SK-N-SH (cell line): ENCODE data around the gene ILF3. TPM values are rescaled to one million over a fixed set of nuclear protein-coding genes. Genes with fewer than 3 reads are reported as not detected.

ENCODE experiments used
- CTCF ChIA-PET: fragments of 300-600, 350-600 bp; formaldehyde crosslinking; extraction: SDS; loops from one replicate; lab custom pipeline; 2021; lab: Yijun Ruan, JAX
- POLR2A ChIA-PET: fragments of 350-600 bp; sonication (Branson Sonifier 250); formaldehyde crosslinking; extraction: SDS; loops from one replicate; lab custom pipeline; 2020; ENCODE audit warnings: antibody characterized with exemption, inconsistent platforms; lab: Yijun Ruan, JAX
- DNase-seq: peaks from one replicate; pipeline ENCODE4 v3.0.0; 2012
- H2AFZ ChIP-seq: fragments of 200-600 bp; sonication (generic); 2 replicates; pipeline ENCODE4 v1.8.1; 2016; ENCODE audit warnings: antibody characterized with exemption, mild to moderate bottlenecking, low read depth
- H3F3A ChIP-seq: fragments of 200-600 bp; sonication (generic); replicated peaks from 2 replicates; pipeline ENCODE3; 2016; ENCODE audit warnings: antibody characterized with exemption, mild to moderate bottlenecking; ENCODE audit not compliant: insufficient read depth
- H3K27ac ChIP-seq, 2 experiments: fragments of 200-500 bp in 1 of 2; fragments of 200-600 bp in 1 of 2; sonication (Bioruptor generic) in 1 of 2; sonication (generic), shearing (Covaris generic) in 1 of 2; 2 replicates each; pipeline versions ENCODE4 v1.5.1 to v1.6.1; 2014 to 2016; ENCODE audit warnings: low read depth in 2 of 2, inconsistent platforms in 1 of 2, low read length in 1 of 2, mild to moderate bottlenecking in 1 of 2, mixed read lengths in 1 of 2
- H3K27me3 ChIP-seq: fragments of 200-600 bp; sonication (generic), shearing (Covaris generic); 2 replicates; pipeline ENCODE4 v1.6.1; 2016; ENCODE audit warnings: mixed run types; ENCODE audit not compliant: insufficient read depth
- H3K36me3 ChIP-seq, 2 experiments: fragments of 200-500 bp in 1 of 2; fragments of 200-600 bp in 1 of 2; sonication (Bioruptor generic) in 1 of 2; sonication (generic) in 1 of 2; replicated peaks in 1 of 2; 2 replicates each; pipeline versions ENCODE3 to v1.5.1; 2014 to 2016; ENCODE audit warnings: low read length in 1 of 2, mild to moderate bottlenecking in 1 of 2; ENCODE audit not compliant: insufficient read depth in 2 of 2, control insufficient read depth in 1 of 2
- H3K4me1 ChIP-seq, 2 experiments: fragments of 200-500 bp in 1 of 2; fragments of 200-600 bp in 1 of 2; sonication (Bioruptor generic) in 1 of 2; sonication (generic), shearing (Covaris generic) in 1 of 2; 2 replicates each; pipeline versions ENCODE4 v1.5.1 to v1.6.1; 2014 to 2016; ENCODE audit warnings: low read depth in 1 of 2, low read length in 1 of 2, mixed run types in 1 of 2; ENCODE audit not compliant: insufficient read depth in 2 of 2, control insufficient read depth in 1 of 2
- H3K4me2 ChIP-seq: fragments of 200-600 bp; sonication (generic), shearing (Covaris generic); 2 replicates; pipeline ENCODE4 v1.6.1; 2017; ENCODE audit warnings: mixed run types
- H3K4me3 ChIP-seq, 2 experiments: fragments of 200-500 bp in 1 of 2; fragments of 200-600 bp in 1 of 2; sonication (Bioruptor generic) in 1 of 2; sonication (generic), shearing (Covaris generic) in 1 of 2; 2 replicates each; pipeline versions ENCODE4 v1.5.1 to v1.8.1; 2014 to 2016; ENCODE audit warnings: low read depth in 2 of 2, inconsistent platforms in 1 of 2, low read length in 1 of 2, mild to moderate bottlenecking in 1 of 2, mixed read lengths in 1 of 2, moderate library complexity in 1 of 2
- H3K79me2 ChIP-seq: fragments of 200-600 bp; sonication (generic); 2 replicates; pipeline ENCODE4 v1.8.1; 2017; ENCODE audit warnings: mild to moderate bottlenecking; ENCODE audit not compliant: insufficient read depth
- H3K9ac ChIP-seq: fragments of 200-600 bp; sonication (generic); 2 replicates; pipeline ENCODE4 v1.6.1; 2017; ENCODE audit warnings: mixed run types
- H3K9me2 ChIP-seq: fragments of 200-600 bp; sonication (generic); 2 replicates; pipeline ENCODE4 v1.6.1; 2017; ENCODE audit warnings: mixed run types
- H3K9me3 ChIP-seq: fragments of 200-600 bp; sonication (generic); 2 replicates; pipeline ENCODE4 v1.6.1; 2017; ENCODE audit warnings: mixed run types, mild to moderate bottlenecking, moderate library complexity
- H4K20me1 ChIP-seq: fragments of 200-600 bp; sonication (generic); 2 replicates; pipeline ENCODE4 v1.6.1; 2017; ENCODE audit warnings: mild to moderate bottlenecking, mixed run types; ENCODE audit not compliant: insufficient read depth
- FOSL2 ChIP-seq: IDR thresholded peaks from 2 replicates; pipeline ENCODE4 v1.4.0; 2012; ENCODE audit warnings: low read depth, mild to moderate bottlenecking, moderate library complexity, borderline replicate concordance
- GATA2 ChIP-seq: sonication (generic); formaldehyde crosslinking; IDR thresholded peaks from 2 replicates; pipeline ENCODE4 v1.5.0; 2020; ENCODE audit warnings: mild to moderate bottlenecking, missing genetic modification reagents
- MEF2A ChIP-seq: IDR thresholded peaks from 2 replicates; pipeline ENCODE4 v1.4.0; 2012; ENCODE audit warnings: low read depth, borderline replicate concordance
- NRF1 ChIP-seq: IDR thresholded peaks from 2 replicates; pipeline ENCODE4 v1.6.1; 2012; ENCODE audit warnings: low read depth, mild to moderate bottlenecking, low read length
- RAD21 ChIP-seq: IDR thresholded peaks from 2 replicates; pipeline ENCODE4 v1.6.1; 2012; ENCODE audit warnings: mild to moderate bottlenecking, low read length
- RFX5 ChIP-seq: IDR thresholded peaks from 2 replicates; pipeline ENCODE4 v1.6.1; 2012; ENCODE audit warnings: mild to moderate bottlenecking, improper control_type of control experiment, low read length
- TAF1 ChIP-seq: IDR thresholded peaks from 2 replicates; pipeline ENCODE4 v1.6.1; 2012; ENCODE audit warnings: low read depth, mild to moderate bottlenecking, low read length, moderate library complexity, borderline replicate concordance
- TEAD4 ChIP-seq: IDR thresholded peaks from 2 replicates; pipeline ENCODE4 v1.4.0; 2012; ENCODE audit warnings: mild to moderate bottlenecking, borderline replicate concordance; ENCODE audit not compliant: insufficient read depth
- whole genome bisulfite sequencing: methylation state at CpG from one replicate; pipeline ENCODE4 v1.1.6; 2017; ENCODE audit warnings: low lambda C conversion rate; 5-methylcytosine and 5-hydroxymethylcytosine counted together
- polyA plus RNA-seq, 3 experiments: library from polyadenylated mRNA; depleted of rRNA; stranded (reverse); fragments of >200 nt; gene quantifications; 2 replicates each; pipeline ENCODE4 v1.2.3, GENCODE V29; 2012
- TF ChIP-seq, protein P1 (sequence below): IDR thresholded peaks from 2 replicates; pipeline ENCODE4 v1.4.0; 2012; ENCODE audit warnings: low read depth, borderline replicate concordance
- TF ChIP-seq, protein P2 (sequence below): fragments of 200-600 bp; sonication (generic); IDR thresholded peaks from 2 replicates; pipeline ENCODE4 v1.6.1; 2017; ENCODE audit warnings: antibody characterized with exemption, mild to moderate bottlenecking, moderate library complexity
- TF ChIP-seq, protein P3 (sequence below): IDR thresholded peaks from 2 replicates; pipeline ENCODE4 v1.4.0; 2012; ENCODE audit warnings: low read depth, borderline replicate concordance

The ILF3 gene
- polyA plus RNA-seq, 1 of the 3 experiments (the other 2 are of a cell fraction), result 229 TPM

DNA sequence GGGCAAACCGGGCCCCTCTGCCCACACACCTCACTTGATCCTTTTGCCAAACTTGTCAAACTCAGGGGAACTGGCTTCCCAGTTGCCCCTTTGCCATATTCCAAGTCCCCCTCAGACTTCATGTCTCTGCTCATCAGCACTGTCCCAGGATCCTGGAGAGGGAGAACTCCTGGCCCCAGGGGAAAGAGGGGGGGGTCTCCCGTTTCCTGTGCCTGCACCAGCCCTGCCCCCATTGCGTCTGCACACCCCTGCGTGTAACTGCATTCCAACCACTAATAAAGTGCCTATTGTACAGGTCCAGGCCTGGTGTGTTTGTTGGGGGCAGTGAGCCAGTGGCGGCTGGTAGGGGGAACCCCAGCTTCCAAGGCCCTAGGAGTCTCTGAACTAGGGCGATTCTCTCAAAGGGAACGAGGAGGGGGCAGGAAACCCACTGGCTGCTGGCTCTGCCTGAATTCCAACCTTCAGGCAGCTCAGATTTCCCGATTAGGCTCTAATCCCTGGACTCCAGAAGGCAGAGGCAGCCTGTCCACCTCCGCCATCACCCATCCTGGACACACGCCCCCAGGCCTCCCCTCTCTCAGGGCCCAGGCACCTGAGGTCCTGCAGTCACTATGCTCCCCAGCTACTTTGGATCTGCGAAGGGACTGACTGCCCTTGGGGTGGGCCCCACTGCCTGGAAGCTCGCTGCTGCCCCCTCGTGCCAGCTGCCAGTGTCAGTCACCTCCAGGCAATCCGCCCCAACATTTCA is 9.7 kb upstream of the ILF3 start (continued):
- TF ChIP-seq, protein P1, sequence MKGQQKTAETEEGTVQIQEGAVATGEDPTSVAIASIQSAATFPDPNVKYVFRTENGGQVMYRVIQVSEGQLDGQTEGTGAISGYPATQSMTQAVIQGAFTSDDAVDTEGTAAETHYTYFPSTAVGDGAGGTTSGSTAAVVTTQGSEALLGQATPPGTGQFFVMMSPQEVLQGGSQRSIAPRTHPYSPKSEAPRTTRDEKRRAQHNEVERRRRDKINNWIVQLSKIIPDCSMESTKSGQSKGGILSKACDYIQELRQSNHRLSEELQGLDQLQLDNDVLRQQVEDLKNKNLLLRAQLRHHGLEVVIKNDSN, result no peak
- TF ChIP-seq GATA2 (CRISPR knock-in tag) (no peak), TAF1 (no peak), RFX5 (no peak), MEF2A (no peak), FOSL2 (no peak), TEAD4 (no peak), RAD21 (peak; percentile 85), NRF1 (no peak)
- TF ChIP-seq, protein P2, sequence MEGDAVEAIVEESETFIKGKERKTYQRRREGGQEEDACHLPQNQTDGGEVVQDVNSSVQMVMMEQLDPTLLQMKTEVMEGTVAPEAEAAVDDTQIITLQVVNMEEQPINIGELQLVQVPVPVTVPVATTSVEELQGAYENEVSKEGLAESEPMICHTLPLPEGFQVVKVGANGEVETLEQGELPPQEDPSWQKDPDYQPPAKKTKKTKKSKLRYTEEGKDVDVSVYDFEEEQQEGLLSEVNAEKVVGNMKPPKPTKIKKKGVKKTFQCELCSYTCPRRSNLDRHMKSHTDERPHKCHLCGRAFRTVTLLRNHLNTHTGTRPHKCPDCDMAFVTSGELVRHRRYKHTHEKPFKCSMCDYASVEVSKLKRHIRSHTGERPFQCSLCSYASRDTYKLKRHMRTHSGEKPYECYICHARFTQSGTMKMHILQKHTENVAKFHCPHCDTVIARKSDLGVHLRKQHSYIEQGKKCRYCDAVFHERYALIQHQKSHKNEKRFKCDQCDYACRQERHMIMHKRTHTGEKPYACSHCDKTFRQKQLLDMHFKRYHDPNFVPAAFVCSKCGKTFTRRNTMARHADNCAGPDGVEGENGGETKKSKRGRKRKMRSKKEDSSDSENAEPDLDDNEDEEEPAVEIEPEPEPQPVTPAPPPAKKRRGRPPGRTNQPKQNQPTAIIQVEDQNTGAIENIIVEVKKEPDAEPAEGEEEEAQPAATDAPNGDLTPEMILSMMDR, result peak; percentile 93

DNA sequence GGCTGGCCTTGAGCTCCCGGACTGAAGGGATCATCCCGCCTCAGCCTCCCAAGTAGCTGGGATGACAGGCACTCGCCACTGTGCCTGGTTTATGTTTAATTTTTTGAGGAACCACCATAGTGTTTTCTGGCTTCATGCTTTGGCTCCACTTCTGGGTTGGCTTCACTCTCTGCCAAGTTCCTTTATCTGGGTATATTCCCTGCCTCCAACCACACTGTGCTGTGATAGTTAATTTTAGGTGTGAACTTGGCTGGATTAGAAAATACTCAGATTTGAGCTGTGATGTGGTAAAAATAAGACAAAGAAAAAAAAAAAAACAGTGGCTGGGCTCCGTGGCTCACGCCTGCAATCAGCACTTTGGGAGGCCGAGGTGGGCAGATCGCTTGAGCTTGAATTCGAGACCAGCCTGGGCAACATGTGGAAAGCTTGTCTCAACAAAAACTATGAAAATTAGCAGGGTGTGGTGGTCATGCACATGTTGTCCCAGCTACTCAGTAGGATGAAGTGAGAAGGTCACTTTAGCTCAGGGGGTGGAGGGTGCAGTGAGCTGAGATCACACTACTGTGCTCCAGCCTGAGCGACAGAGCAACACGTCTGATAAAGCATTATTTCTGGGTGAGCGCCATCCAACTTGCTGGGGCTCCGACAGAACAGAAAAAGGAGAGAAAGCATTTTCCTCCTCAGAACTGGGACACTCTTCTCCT is 7.5 kb upstream of the ILF3 start:
- no peaks in the 10 kb centered on the region for H3K36me3 ChIP-seq
- no peak overlapping the region for H2AFZ ChIP-seq
- no peaks in the 10 kb centered on the region for H3K9me2 ChIP-seq
- no peaks in the 10 kb centered on the region for H3K79me2 ChIP-seq
- H3K4me1 ChIP-seq, result peaks cover 10 to 14% of the 10 kb centered on the region in 2 experiments; a peak in 3 of 4 replicates
- no peak overlapping the region for H3K4me3 ChIP-seq
- no peak overlapping the region for H3K4me2 ChIP-seq
- CTCF ChIA-PET, result interaction anchor here (0.9 to 15.7 kb wide), 8 partner anchors 10 to 73 kb away, joined by 3 to 330 read pairs (median 23); partner anchors contain the start of gene QTRT1
- 94% methylated on average over 12 of the region's 12 CpGs for WGBS
- H3K27ac ChIP-seq, result no peak overlapping the region
- no peaks in the 10 kb centered on the region for H4K20me1 ChIP-seq
- H3K9ac ChIP-seq, result no peak overlapping the region
- H3F3A ChIP-seq, result peaks cover 20% of the 10 kb centered on the region
- H3K27me3 ChIP-seq, result no peaks in the 10 kb centered on the region
- H3K9me3 ChIP-seq, result no peaks in the 10 kb centered on the region
- no peak for DNase-seq
- POLR2A ChIA-PET, result interaction anchor here (2.4 kb wide), 1 partner anchor 66 kb away, joined by 7 read pairs; no protein-coding TSS in a partner anchor
- TF ChIP-seq, protein P3, sequence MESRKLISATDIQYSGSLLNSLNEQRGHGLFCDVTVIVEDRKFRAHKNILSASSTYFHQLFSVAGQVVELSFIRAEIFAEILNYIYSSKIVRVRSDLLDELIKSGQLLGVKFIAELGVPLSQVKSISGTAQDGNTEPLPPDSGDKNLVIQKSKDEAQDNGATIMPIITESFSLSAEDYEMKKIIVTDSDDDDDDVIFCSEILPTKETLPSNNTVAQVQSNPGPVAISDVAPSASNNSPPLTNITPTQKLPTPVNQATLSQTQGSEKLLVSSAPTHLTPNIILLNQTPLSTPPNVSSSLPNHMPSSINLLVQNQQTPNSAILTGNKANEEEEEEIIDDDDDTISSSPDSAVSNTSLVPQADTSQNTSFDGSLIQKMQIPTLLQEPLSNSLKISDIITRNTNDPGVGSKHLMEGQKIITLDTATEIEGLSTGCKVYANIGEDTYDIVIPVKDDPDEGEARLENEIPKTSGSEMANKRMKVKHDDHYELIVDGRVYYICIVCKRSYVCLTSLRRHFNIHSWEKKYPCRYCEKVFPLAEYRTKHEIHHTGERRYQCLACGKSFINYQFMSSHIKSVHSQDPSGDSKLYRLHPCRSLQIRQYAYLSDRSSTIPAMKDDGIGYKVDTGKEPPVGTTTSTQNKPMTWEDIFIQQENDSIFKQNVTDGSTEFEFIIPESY, result no peak
